Neural progenitor cell (in vitro differentiated cells): ENCODE data around the gene DCC. TPM values are rescaled to one million over a fixed set of nuclear protein-coding genes. Genes with fewer than 3 reads are reported as not detected.

ENCODE experiments used
- DNase-seq: peaks from one replicate; pipeline ENCODE4 v3.0.0-alpha.2; 2016; ENCODE audit warnings: low spot score
- H2AFZ ChIP-seq: fragments of 200-600 bp; sonication (generic); replicated peaks from 2 replicates; pipeline ENCODE4 v1.6.1; 2016; ENCODE audit warnings: antibody characterized with exemption
- H3F3A ChIP-seq: fragments of 200-600 bp; sonication (generic); 2 replicates; pipeline ENCODE4 v1.6.1; 2016; ENCODE audit warnings: antibody characterized with exemption, low read depth
- H3K27ac ChIP-seq: fragments of 200-600 bp; sonication (generic); 2 replicates; pipeline ENCODE4 v1.5.1; 2016; ENCODE audit warnings: mild to moderate bottlenecking
- H3K27me3 ChIP-seq: fragments of 200-600 bp; sonication (generic); 2 replicates; pipeline ENCODE4 v1.6.1; 2016; ENCODE audit warnings: mild to moderate bottlenecking, moderate library complexity
- H3K36me3 ChIP-seq: fragments of 200-600 bp; sonication (generic); 2 replicates; pipeline ENCODE4 v1.5.1; 2016
- H3K4me1 ChIP-seq: fragments of 200-600 bp; sonication (generic); 2 replicates; pipeline ENCODE4 v1.6.1; 2016; ENCODE audit warnings: mixed run types
- H3K4me2 ChIP-seq: fragments of 200-600 bp; sonication (generic); 2 replicates; pipeline ENCODE4 v1.6.1; 2016
- H3K4me3 ChIP-seq: fragments of 200-600 bp; sonication (generic); 2 replicates; pipeline ENCODE4 v1.5.1; 2016
- H3K79me2 ChIP-seq: fragments of 200-600 bp; sonication (generic); 2 replicates; pipeline ENCODE4 v1.6.1; 2016; ENCODE audit warnings: low read depth
- H3K9ac ChIP-seq: fragments of 200-600 bp; sonication (generic); 2 replicates; pipeline ENCODE4 v1.6.1; 2016
- H3K9me3 ChIP-seq: fragments of 200-600 bp; sonication (generic); 2 replicates; pipeline ENCODE4 v1.5.1; 2016; ENCODE audit warnings: low read depth
- H4K20me1 ChIP-seq: fragments of 200-600 bp; sonication (generic); 2 replicates; pipeline ENCODE4 v1.6.1; 2016; ENCODE audit warnings: low read depth
- H3K27ac Mint-ChIP-seq: 3 replicates; pipeline ENCODE4 v1.8.0; 2021; ENCODE audit warnings: mixed read lengths
- H3K27me3 Mint-ChIP-seq: 2 replicates; pipeline ENCODE4 v1.8.0; 2022; ENCODE audit warnings: low read depth, mild to moderate bottlenecking, inconsistent platforms, moderate library complexity, mixed read lengths; ENCODE audit not compliant: insufficient read depth
- H3K36me3 Mint-ChIP-seq: 3 replicates; pipeline ENCODE4 v1.8.0; 2021; ENCODE audit warnings: mixed read lengths
- H3K4me1 Mint-ChIP-seq: 3 replicates; pipeline ENCODE4 v1.8.0; 2021; ENCODE audit warnings: mixed read lengths
- H3K4me3 Mint-ChIP-seq: 3 replicates; pipeline ENCODE4 v1.8.0; 2021; ENCODE audit warnings: mild to moderate bottlenecking, moderate library complexity, mixed read lengths
- H3K9me3 Mint-ChIP-seq: 3 replicates; pipeline ENCODE4 v1.8.0; 2020; ENCODE audit warnings: mixed read lengths
- CTCF ChIP-seq: fragments of 200-600 bp; sonication (generic); IDR thresholded peaks from 2 replicates; pipeline ENCODE4 v1.5.1; 2017; ENCODE audit warnings: antibody characterized with exemption, mild to moderate bottlenecking
- EZH2 ChIP-seq: fragments of 200-600 bp; sonication (generic); IDR thresholded peaks from 2 replicates; pipeline ENCODE4 v1.6.1; 2017; ENCODE audit warnings: antibody characterized with exemption, mild to moderate bottlenecking, moderate library complexity
- EZH2phosphoT487 ChIP-seq: fragments of 200-600 bp; sonication (generic); IDR thresholded peaks from 2 replicates; pipeline ENCODE4 v1.6.1; 2017; ENCODE audit warnings: antibody characterized with exemption
- total RNA-seq: library from RNA; depleted of rRNA; stranded (reverse); fragments of >200 nt; gene quantifications from 2 replicates; pipeline ENCODE4 v1.2.3, GENCODE V29; 2015; ENCODE audit warnings: low replicate concordance

DCC gene
- total RNA-seq, 1 donor from 2014 or later = 0.41 TPM

GRCh38 chr18:52459890-52460289 lies 119.9 kb downstream of the DCC start:
- Mint-ChIP-seq H3K4me1 (peaks cover 11% of the 10 kb centered on the region), H3K36me3 (peaks cover 7% of the 10 kb centered on the region), H3K4me3 (no peak overlapping the region), H3K27me3 (no peaks in the 10 kb centered on the region), H3K9me3 (no peaks in the 10 kb centered on the region), H3K27ac (no peak overlapping the region)
- no peak for TF ChIP-seq EZH2
- TF ChIP-seq EZH2phosphoT487 = no peak
- no peak for TF ChIP-seq CTCF
- H3K79me2 ChIP-seq = no peaks in the 10 kb centered on the region
- H3K36me3 ChIP-seq = no peaks in the 10 kb centered on the region
- H3K4me2 ChIP-seq = no peak overlapping the region
- peaks cover 5% of the 10 kb centered on the region for H3K27me3 ChIP-seq
- no peak overlapping the region for H3K9ac ChIP-seq
- no peak overlapping the region for H3K4me3 ChIP-seq
- no peak overlapping the region for H2AFZ ChIP-seq
- no peak overlapping the region for H3K27ac ChIP-seq
- H3K4me1 ChIP-seq = no peaks in the 10 kb centered on the region
- no peak for DNase-seq
- no peaks in the 10 kb centered on the region for H3F3A ChIP-seq
- no peaks in the 10 kb centered on the region for H3K9me3 ChIP-seq
- H4K20me1 ChIP-seq = no peaks in the 10 kb centered on the region

DNA sequence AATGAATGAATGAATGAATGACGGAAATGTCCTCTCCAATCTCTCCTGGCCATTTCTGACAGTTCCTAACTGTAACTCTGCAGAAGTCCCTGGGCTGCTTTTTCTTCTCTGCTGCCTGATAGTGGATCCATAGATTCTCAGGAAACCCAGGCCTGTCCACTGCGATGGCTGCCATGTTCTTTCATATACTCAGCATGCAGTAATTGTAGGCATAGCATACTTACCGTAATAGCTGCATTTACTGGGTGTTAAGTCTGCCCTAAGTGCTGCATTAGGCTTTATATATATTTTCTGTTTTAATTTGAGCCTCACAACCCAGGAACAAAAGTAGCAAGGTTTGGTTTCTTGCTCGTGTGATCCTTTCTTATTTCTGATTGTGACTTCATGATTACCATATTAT lies 122.9 kb downstream of the DCC start:
- H2AFZ ChIP-seq = no peak overlapping the region
- Mint-ChIP-seq H3K36me3 (peaks cover 7% of the 10 kb centered on the region), H3K4me3 (no peak overlapping the region), H3K4me1 (peaks cover 27% of the 10 kb centered on the region), H3K27ac (no peak overlapping the region), H3K9me3 (peaks cover 4% of the 10 kb centered on the region), H3K27me3 (no peaks in the 10 kb centered on the region)
- no peak overlapping the region for H3K4me2 ChIP-seq
- no peaks in the 10 kb centered on the region for H3F3A ChIP-seq
- no peaks in the 10 kb centered on the region for H3K4me1 ChIP-seq
- H3K27me3 ChIP-seq = peaks cover 5% of the 10 kb centered on the region
- no peak overlapping the region for H3K27ac ChIP-seq
- no peak for DNase-seq
- H3K36me3 ChIP-seq = no peaks in the 10 kb centered on the region
- H4K20me1 ChIP-seq = no peaks in the 10 kb centered on the region
- no peaks in the 10 kb centered on the region for H3K9me3 ChIP-seq
- no peak overlapping the region for H3K4me3 ChIP-seq
- no peaks in the 10 kb centered on the region for H3K79me2 ChIP-seq
- no peak for TF ChIP-seq CTCF
- TF ChIP-seq EZH2 = no peak
- no peak for TF ChIP-seq EZH2phosphoT487
- H3K9ac ChIP-seq = no peak overlapping the region

- no peaks in the 10 kb centered on the region for H3K9me3 ChIP-seq
- TF ChIP-seq CTCF (no peak), EZH2phosphoT487 (no peak), EZH2 (no peak)
- Mint-ChIP-seq H3K27ac (peak overlapping the region; percentile 61), H3K9me3 (peaks cover 4% of the 10 kb centered on the region), H3K4me1 (peaks cover 27% of the 10 kb centered on the region), H3K36me3 (peaks cover 7% of the 10 kb centered on the region), H3K4me3 (no peak overlapping the region), H3K27me3 (no peaks in the 10 kb centered on the region)
- H3F3A ChIP-seq = no peaks in the 10 kb centered on the region
- H3K27ac ChIP-seq = no peak overlapping the region
- H3K36me3 ChIP-seq = no peaks in the 10 kb centered on the region
- H3K9ac ChIP-seq = no peak overlapping the region
- DNase-seq = peak; percentile 19
- H2AFZ ChIP-seq = no peak overlapping the region
- H3K4me3 ChIP-seq = no peak overlapping the region
- no peak overlapping the region for H3K4me2 ChIP-seq
- no peaks in the 10 kb centered on the region for H3K79me2 ChIP-seq
- no peaks in the 10 kb centered on the region for H4K20me1 ChIP-seq
- H3K27me3 ChIP-seq = peaks cover 5% of the 10 kb centered on the region
- H3K4me1 ChIP-seq = no peaks in the 10 kb centered on the region
These were observed 125.4 kb downstream of the DCC start for GRCh38 chr18:52465391-52465790.

- no peak overlapping the region for H2AFZ ChIP-seq
These were observed 128.5 kb downstream of the DCC start for GRCh38 chr18:52468496-52468895.

More at GRCh38 chr18:52468496-52468895, 128.5 kb downstream of the DCC start:
- Mint-ChIP-seq H3K9me3 (peaks cover 4% of the 10 kb centered on the region), H3K36me3 (no peaks in the 10 kb centered on the region), H3K27me3 (peaks cover 3% of the 10 kb centered on the region), H3K4me1 (peaks cover 27% of the 10 kb centered on the region), H3K27ac (no peak overlapping the region), H3K4me3 (no peak overlapping the region)
- no peak overlapping the region for H3K4me3 ChIP-seq
- H3K9ac ChIP-seq = no peak overlapping the region
- H4K20me1 ChIP-seq = no peaks in the 10 kb centered on the region
- H3K4me1 ChIP-seq = no peaks in the 10 kb centered on the region
- H3K9me3 ChIP-seq = no peaks in the 10 kb centered on the region
- H3F3A ChIP-seq = no peaks in the 10 kb centered on the region
- no peak overlapping the region for H3K27ac ChIP-seq
- no peaks in the 10 kb centered on the region for H3K79me2 ChIP-seq
- H3K4me2 ChIP-seq = no peak overlapping the region
- H3K27me3 ChIP-seq = peaks cover 5% of the 10 kb centered on the region
- no peaks in the 10 kb centered on the region for H3K36me3 ChIP-seq
- TF ChIP-seq EZH2phosphoT487 (no peak), EZH2 (no peak), CTCF (no peak)
- no peak for DNase-seq
